Measurements from ENCODE around the gene TMEM94. TPM values are rescaled to one million over a fixed set of nuclear protein-coding genes. Genes with fewer than 3 reads are reported as not detected.

The TMEM94 gene
- total RNA-seq, 1 experiment from 2014 or later = 61.4 TPM

DNA sequence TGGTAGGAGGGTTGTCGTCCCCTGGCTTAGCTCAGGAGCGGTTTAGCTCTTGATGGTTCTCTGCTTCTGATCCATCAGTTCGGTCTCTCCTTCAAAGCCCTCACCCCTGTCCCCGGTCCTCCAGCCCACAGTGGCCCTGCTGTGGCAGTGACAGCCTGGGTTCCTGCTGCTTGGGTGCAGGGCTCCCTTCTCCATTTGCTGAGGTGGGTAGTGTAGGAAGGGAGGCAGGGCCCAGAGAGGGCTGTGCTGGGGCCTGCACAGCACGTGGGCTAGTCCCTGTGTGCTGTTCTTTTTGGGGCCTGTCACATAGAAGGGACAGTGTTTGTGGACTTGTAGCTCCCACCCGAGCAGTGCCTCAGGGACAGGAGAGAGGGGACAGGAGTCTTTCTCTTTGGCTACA lies 18.3 kb downstream of the TMEM94 start:
- no peak overlapping the region for H2BK120ac ChIP-seq (ENCODE audit: low read depth, low read length, poor library complexity, severe bottlenecking)
- H4K20me1 ChIP-seq (ENCODE audit: control insufficient read depth, insufficient read depth, insufficient read length) = no peaks in the 10 kb centered on the region
- no peaks in the 10 kb centered on the region for H3K23me2 ChIP-seq (ENCODE audit: insufficient read length, low read depth, low read length, poor library complexity, severe bottlenecking)
- no peak overlapping the region for H4K91ac ChIP-seq (ENCODE audit: insufficient read length, low read depth, low read length)
- no peaks in the 10 kb centered on the region for H3K27me3 ChIP-seq (ENCODE audit: insufficient read depth, low read length)
- H3K79me2 ChIP-seq (ENCODE audit: insufficient read depth, low read length) = no peaks in the 10 kb centered on the region
- H2BK20ac ChIP-seq (ENCODE audit: low read depth, low read length, poor library complexity, severe bottlenecking) = no peak overlapping the region
- no peak overlapping the region for H3K14ac ChIP-seq (ENCODE audit: insufficient read depth, low read length)
- WGBS (ENCODE audit: extremely low coverage, insufficient read length, low lambda C conversion rate) = no CpG with 5 or more reads among the region's 6 CpGs
- H2BK5ac ChIP-seq (ENCODE audit: insufficient read length, low read length) = no peak overlapping the region
- no peaks in the 10 kb centered on the region for H3K4me1 ChIP-seq (ENCODE audit: insufficient read depth, low read length)
- H3K4me2 ChIP-seq (ENCODE audit: insufficient read depth, insufficient read length, low read length) = no peak overlapping the region
- Mint-ChIP-seq H3K4me3 (no peak overlapping the region), H3K4me1 (peaks cover 8 to 9% of the 10 kb centered on the region in 2 experiments), H3K27me3 (ENCODE audit: low read depth) (no peaks in the 10 kb centered on the region), H3K36me3 (ENCODE audit: insufficient read depth in 1 of 3, low read depth in 3 of 3) (peaks cover 5 to 22% (median 14%) of the 10 kb centered on the region in 3 experiments; a peak in 5 of 7 replicates), H3K27ac (no peak overlapping the region; a peak in 2 of 7 replicates), H3K9me3 (no peaks in the 10 kb centered on the region)
- no peak overlapping the region for H3K23ac ChIP-seq (ENCODE audit: insufficient read length, low read depth, low read length)
- DNase-seq = no peak
- H2AK5ac ChIP-seq (ENCODE audit: insufficient read length, low read length) = no peak overlapping the region
- no peak overlapping the region for H2BK12ac ChIP-seq (ENCODE audit: insufficient read length, low read depth, low read length)
- no peaks in the 10 kb centered on the region for H3K9me3 ChIP-seq (ENCODE audit: control insufficient read depth, low read depth, low read length)
- H3K79me1 ChIP-seq (ENCODE audit: insufficient read depth, low read depth, low read length, poor library complexity, severe bottlenecking) = no peaks in the 10 kb centered on the region
- H3T11ph ChIP-seq (ENCODE audit: low read length) = no peak overlapping the region
- no peak overlapping the region for H4K5ac ChIP-seq (ENCODE audit: insufficient read length, low read depth, low read length)
- no peak overlapping the region for H3K27ac ChIP-seq (ENCODE audit: insufficient read length, low read depth, low read length)
- H3K18ac ChIP-seq (ENCODE audit: insufficient read length, low read depth, low read length) = no peak overlapping the region
- no peak overlapping the region for H2BK15ac ChIP-seq (ENCODE audit: low read depth, low read length)
- H3K4ac ChIP-seq (ENCODE audit: low read depth, low read length) = no peak overlapping the region
- TF ChIP-seq, protein P1, sequence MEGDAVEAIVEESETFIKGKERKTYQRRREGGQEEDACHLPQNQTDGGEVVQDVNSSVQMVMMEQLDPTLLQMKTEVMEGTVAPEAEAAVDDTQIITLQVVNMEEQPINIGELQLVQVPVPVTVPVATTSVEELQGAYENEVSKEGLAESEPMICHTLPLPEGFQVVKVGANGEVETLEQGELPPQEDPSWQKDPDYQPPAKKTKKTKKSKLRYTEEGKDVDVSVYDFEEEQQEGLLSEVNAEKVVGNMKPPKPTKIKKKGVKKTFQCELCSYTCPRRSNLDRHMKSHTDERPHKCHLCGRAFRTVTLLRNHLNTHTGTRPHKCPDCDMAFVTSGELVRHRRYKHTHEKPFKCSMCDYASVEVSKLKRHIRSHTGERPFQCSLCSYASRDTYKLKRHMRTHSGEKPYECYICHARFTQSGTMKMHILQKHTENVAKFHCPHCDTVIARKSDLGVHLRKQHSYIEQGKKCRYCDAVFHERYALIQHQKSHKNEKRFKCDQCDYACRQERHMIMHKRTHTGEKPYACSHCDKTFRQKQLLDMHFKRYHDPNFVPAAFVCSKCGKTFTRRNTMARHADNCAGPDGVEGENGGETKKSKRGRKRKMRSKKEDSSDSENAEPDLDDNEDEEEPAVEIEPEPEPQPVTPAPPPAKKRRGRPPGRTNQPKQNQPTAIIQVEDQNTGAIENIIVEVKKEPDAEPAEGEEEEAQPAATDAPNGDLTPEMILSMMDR (conservative IDR thresholded peaks at IDR 0.05) = no peak
- no peak overlapping the region for H4K8ac ChIP-seq (replicated peaks; ENCODE audit: insufficient read length, low read depth, low read length)
- no peak overlapping the region for H2AFZ ChIP-seq (ENCODE audit: low read length)
- H3K56ac ChIP-seq (ENCODE audit: insufficient read length, low read depth, low read length) = no peak overlapping the region
- no peak overlapping the region for H3K9ac ChIP-seq (ENCODE audit: extremely low read depth, insufficient read length, low read length)
